Erythroblast (primary cell): ENCODE measurements around the gene DIRAS1.

Source experiments
- GATA1 ChIP-seq: IDR thresholded peaks from 2 replicates; pipeline ENCODE4 v1.6.1; 2011; ENCODE audit warnings: low read depth, mild to moderate bottlenecking, control low read depth, low read length, moderate library complexity
- POLR2A ChIP-seq: IDR thresholded peaks from 2 replicates; pipeline ENCODE4 v1.6.1; 2011; ENCODE audit warnings: mild to moderate bottlenecking, low read length

DNA sequence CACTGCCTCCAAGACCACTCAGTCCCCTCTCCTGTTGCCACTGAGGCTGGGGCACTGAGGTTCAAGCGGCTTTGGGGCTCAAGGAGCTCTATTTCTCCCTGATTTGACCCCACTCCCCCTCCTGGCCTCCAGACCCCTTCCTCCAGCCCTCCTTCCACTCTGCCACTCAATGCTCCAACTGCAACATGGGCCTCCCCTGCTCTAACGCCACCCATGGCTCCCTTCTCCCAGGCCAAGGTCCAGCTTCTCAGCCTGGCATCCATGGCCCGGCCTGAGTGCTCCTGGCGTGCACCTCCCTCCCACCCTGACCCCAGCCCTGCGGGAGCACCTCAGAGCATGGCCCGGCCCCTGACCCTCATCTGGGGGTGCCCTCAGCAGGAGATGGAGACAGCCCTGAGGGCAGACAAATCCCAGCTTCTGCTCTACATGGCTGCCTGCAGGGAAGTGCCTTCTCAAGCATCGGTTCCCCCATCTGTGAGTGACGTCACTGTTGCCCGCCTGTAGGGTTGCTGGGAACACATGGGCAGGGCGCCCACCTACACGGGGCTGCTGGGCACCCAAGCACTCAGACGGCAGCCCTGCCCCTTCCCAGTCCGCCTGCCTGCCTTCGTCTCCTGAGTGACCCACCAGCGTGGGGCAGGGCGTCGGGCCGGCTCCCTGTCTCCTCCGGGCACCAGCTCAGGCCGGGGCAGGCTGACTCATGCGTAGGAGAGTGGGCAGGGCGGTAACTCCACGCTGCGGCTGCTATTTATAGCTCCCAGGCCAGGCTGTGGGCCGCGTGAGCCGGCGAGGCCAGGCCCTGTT, 1.6 kb upstream of the DIRAS1 start:
- TF ChIP-seq POLR2A (no peak), GATA1 (no peak)
